ENCODE data around the gene CADM1.

Gene CADM1

DNA sequence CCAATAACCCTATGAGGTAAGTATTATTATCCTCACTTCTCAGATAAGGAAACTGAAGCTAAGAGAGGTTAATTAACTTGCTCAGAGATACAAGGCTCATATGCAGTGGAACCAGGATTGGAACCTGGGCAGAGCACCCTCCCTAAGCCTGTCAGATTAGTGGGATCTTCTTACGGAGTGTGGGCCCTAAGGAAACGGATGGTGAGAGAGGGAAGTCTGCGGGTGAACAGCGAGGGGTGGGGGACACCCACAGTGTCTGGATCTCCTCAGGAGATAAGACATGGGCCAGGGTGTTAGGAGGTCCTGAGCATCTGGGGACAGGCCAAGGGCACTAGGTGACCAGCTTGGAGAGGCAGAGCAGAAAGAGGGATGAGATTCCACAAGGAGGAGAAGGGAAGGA is 376.0 kb downstream of the CADM1 start:
- Histone ChIP-seq H3K4me1 (ENCODE audit: insufficient read depth, insufficient read length) (no peaks in the 10 kb centered on the region), H3K9me3 (ENCODE audit: insufficient read depth, low read length) (no peaks in the 10 kb centered on the region), H3K4me3 (ENCODE audit: insufficient read length, low read depth) (no peak overlapping the region), H3K36me3 (ENCODE audit: insufficient read depth, insufficient read length, low read length) (no peaks in the 10 kb centered on the region), H3K9ac (ENCODE audit: insufficient read length, low read depth) (no peak overlapping the region), H3K27me3 (ENCODE audit: insufficient read depth, insufficient read length) (no peaks in the 10 kb centered on the region)
- no peak for TF ChIP-seq SUZ12 (IDR thresholded peaks at IDR 0.05; ENCODE audit: extremely low read depth, insufficient read depth, insufficient read length)
- no peak for TF ChIP-seq ZNF274 (IDR thresholded peaks at IDR 0.05; ENCODE audit: low read depth, low read length)
- TF ChIP-seq YY1 (IDR thresholded peaks at IDR 0.05; ENCODE audit: insufficient read depth, insufficient read length): no peak
- no peak for DNase-seq (ENCODE audit: low read depth, low spot score)

DNA sequence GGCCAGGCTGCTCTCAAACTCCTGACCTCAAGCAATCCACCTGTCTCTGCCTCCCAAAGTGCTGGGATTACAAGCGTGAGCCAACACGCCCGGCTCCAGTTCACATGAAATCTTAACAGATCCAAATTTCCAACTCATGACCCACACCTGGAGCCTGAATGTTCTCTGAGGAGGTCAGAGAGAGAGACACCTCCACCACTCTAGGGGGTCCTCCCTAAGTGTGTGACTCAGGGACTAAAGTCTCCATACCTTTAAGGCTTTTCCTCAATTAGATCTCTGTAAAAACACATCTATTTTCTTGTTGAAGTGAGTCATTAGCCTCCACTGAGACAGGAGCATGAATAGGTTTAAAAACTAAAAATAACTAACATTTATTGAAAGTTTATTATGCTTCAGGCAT is 376.4 kb downstream of the CADM1 start:
- TF ChIP-seq SUZ12 (IDR thresholded peaks at IDR 0.05; ENCODE audit: extremely low read depth, insufficient read depth, insufficient read length) (no peak), YY1 (IDR thresholded peaks at IDR 0.05; ENCODE audit: insufficient read depth, insufficient read length) (no peak), ZNF274 (IDR thresholded peaks at IDR 0.05; ENCODE audit: low read depth, low read length) (no peak)
- Histone ChIP-seq H3K9me3 (ENCODE audit: insufficient read depth, low read length) (no peaks in the 10 kb centered on the region), H3K4me1 (ENCODE audit: insufficient read depth, insufficient read length) (no peaks in the 10 kb centered on the region), H3K27me3 (ENCODE audit: insufficient read depth, insufficient read length) (no peaks in the 10 kb centered on the region), H3K36me3 (ENCODE audit: insufficient read depth, insufficient read length, low read length) (no peaks in the 10 kb centered on the region), H3K4me3 (ENCODE audit: insufficient read length, low read depth) (no peak overlapping the region), H3K9ac (ENCODE audit: insufficient read length, low read depth) (no peak overlapping the region)
- no peak for DNase-seq (ENCODE audit: low read depth, low spot score)

DNA sequence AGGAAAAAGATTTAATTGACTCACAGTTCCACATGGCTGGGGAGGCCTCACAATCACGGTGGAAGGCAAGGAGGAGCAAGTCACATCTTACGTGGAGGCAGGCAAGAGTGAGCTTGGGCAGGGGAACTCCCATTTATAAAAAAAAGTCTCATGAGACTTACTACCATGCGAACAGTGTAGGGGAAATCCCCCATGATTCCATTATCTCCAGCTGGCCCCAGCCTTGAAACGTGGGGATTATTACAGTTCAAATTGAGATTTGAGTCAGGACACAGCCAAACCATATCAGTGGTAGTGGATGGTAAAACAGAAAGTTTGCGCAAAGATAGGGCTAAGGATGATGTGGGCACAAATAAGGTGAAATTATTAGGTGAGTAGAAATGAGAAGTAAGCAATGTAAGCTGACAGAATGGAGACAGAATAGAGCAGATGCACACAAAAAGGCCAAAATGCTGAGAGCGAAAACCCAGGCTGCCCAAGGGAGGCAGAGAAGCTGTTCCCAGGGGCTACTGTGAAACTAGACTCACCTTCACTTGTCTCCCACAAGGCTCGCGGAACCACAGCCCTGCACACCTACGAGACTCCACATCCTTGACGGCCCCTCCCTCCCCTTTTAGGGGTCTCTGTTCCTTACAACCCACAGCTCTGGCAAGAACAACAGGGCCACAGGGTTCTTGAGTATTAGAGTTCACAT is 377.6 kb downstream of the CADM1 start:
- no peak overlapping the region for H3K4me3 ChIP-seq (ENCODE audit: insufficient read length, low read depth)
- H3K9ac ChIP-seq (ENCODE audit: insufficient read length, low read depth): no peak overlapping the region
- H3K27me3 ChIP-seq (ENCODE audit: insufficient read depth, insufficient read length): no peaks in the 10 kb centered on the region
- H3K36me3 ChIP-seq (ENCODE audit: insufficient read depth, insufficient read length, low read length): no peaks in the 10 kb centered on the region
- no peaks in the 10 kb centered on the region for H3K9me3 ChIP-seq (ENCODE audit: insufficient read depth, low read length)
- H3K4me1 ChIP-seq (ENCODE audit: insufficient read depth, insufficient read length): no peaks in the 10 kb centered on the region
- DNase-seq (ENCODE audit: low read depth, low spot score): no peak
- TF ChIP-seq SUZ12 (IDR thresholded peaks at IDR 0.05; ENCODE audit: extremely low read depth, insufficient read depth, insufficient read length): no peak
- no peak for TF ChIP-seq ZNF274 (IDR thresholded peaks at IDR 0.05; ENCODE audit: low read depth, low read length)
- TF ChIP-seq YY1 (IDR thresholded peaks at IDR 0.05; ENCODE audit: insufficient read depth, insufficient read length): no peak

DNA sequence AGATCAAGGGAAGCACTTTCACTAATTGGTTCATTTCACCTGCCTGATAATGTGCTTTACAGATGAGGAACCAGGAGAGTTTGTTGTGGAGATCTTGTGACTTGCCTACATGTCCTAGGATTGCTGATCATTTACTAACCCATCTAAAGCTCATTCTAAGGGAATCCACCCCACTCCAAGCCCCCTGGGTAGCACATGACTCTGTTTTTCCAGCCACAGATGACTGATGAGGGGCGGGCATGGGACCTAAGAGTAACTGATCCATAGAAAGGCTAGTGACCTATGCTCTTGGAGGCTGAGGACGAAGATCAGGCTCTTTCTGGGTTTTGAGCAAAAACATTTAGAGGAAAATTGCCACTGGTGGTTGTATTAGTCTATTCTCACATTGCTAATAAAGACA is 378.1 kb downstream of the CADM1 start:
- no peak for DNase-seq (ENCODE audit: low read depth, low spot score)
- H3K4me3 ChIP-seq (ENCODE audit: insufficient read length, low read depth): no peak overlapping the region
- no peaks in the 10 kb centered on the region for H3K9me3 ChIP-seq (ENCODE audit: insufficient read depth, low read length)
- TF ChIP-seq YY1 (IDR thresholded peaks at IDR 0.05; ENCODE audit: insufficient read depth, insufficient read length) (no peak), ZNF274 (IDR thresholded peaks at IDR 0.05; ENCODE audit: low read depth, low read length) (no peak), SUZ12 (IDR thresholded peaks at IDR 0.05; ENCODE audit: extremely low read depth, insufficient read depth, insufficient read length) (no peak)
- no peaks in the 10 kb centered on the region for H3K27me3 ChIP-seq (ENCODE audit: insufficient read depth, insufficient read length)
- H3K36me3 ChIP-seq (ENCODE audit: insufficient read depth, insufficient read length, low read length): no peaks in the 10 kb centered on the region
- H3K4me1 ChIP-seq (ENCODE audit: insufficient read depth, insufficient read length): no peaks in the 10 kb centered on the region
- no peak overlapping the region for H3K9ac ChIP-seq (ENCODE audit: insufficient read length, low read depth)

DNA sequence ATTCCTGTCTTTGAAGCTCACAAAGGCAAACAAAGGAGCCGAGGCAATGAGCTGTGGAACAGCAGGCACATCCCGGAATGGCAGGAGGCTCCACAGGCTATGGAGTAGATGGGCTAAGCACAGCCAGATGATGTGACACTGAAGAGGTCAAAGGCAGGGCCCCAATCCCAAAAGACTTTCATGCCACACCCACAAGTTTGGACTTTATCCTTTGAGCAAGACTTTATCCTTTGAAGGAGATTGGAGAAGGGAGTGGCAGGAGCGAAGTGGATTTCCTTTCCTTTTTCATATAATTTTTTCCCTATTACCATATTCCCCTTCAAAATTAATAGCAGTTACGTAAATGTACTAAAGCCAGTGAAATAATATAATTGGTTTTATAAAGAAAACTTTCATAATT is 379.4 kb downstream of the CADM1 start:
- H3K36me3 ChIP-seq (ENCODE audit: insufficient read depth, insufficient read length, low read length): no peaks in the 10 kb centered on the region
- DNase-seq (ENCODE audit: low read depth, low spot score): no peak
- no peaks in the 10 kb centered on the region for H3K4me1 ChIP-seq (ENCODE audit: insufficient read depth, insufficient read length)
- no peak for TF ChIP-seq ZNF274 (IDR thresholded peaks at IDR 0.05; ENCODE audit: low read depth, low read length)
- TF ChIP-seq SUZ12 (IDR thresholded peaks at IDR 0.05; ENCODE audit: extremely low read depth, insufficient read depth, insufficient read length): no peak
- no peak for TF ChIP-seq YY1 (IDR thresholded peaks at IDR 0.05; ENCODE audit: insufficient read depth, insufficient read length)
- no peaks in the 10 kb centered on the region for H3K9me3 ChIP-seq (ENCODE audit: insufficient read depth, low read length)
- no peaks in the 10 kb centered on the region for H3K27me3 ChIP-seq (ENCODE audit: insufficient read depth, insufficient read length)
- H3K4me3 ChIP-seq (ENCODE audit: insufficient read length, low read depth): no peak overlapping the region
- H3K9ac ChIP-seq (ENCODE audit: insufficient read length, low read depth): no peak overlapping the region

DNA sequence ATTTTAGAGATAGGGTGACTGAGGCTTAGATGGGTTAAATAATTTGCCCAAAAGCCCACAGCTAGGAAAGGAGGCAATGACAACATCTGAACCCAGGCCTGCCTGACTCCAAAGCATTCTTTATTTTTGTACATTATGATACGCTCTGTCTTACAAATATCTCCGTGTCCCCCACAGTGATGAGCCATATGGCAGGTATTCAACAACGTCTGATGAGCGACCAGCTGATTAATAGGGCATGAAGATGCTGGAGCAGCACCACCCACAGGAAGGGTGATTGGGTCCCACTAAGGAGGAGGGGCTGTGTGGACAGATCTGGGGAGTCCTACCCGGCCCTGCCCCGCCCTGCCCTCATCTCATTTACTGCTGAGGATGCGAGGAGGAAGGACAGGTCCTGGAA is 380.6 kb downstream of the CADM1 start:
- no peaks in the 10 kb centered on the region for H3K27me3 ChIP-seq (ENCODE audit: insufficient read depth, insufficient read length)
- H3K4me3 ChIP-seq (ENCODE audit: insufficient read length, low read depth): no peak overlapping the region
- H3K36me3 ChIP-seq (ENCODE audit: insufficient read depth, insufficient read length, low read length): no peaks in the 10 kb centered on the region
- H3K9ac ChIP-seq (ENCODE audit: insufficient read length, low read depth): no peak overlapping the region
- TF ChIP-seq YY1 (IDR thresholded peaks at IDR 0.05; ENCODE audit: insufficient read depth, insufficient read length) (no peak), SUZ12 (IDR thresholded peaks at IDR 0.05; ENCODE audit: extremely low read depth, insufficient read depth, insufficient read length) (no peak), ZNF274 (IDR thresholded peaks at IDR 0.05; ENCODE audit: low read depth, low read length) (no peak)
- H3K4me1 ChIP-seq (ENCODE audit: insufficient read depth, insufficient read length): no peaks in the 10 kb centered on the region
- DNase-seq (ENCODE audit: low read depth, low spot score): no peak
- no peaks in the 10 kb centered on the region for H3K9me3 ChIP-seq (ENCODE audit: insufficient read depth, low read length)

DNA sequence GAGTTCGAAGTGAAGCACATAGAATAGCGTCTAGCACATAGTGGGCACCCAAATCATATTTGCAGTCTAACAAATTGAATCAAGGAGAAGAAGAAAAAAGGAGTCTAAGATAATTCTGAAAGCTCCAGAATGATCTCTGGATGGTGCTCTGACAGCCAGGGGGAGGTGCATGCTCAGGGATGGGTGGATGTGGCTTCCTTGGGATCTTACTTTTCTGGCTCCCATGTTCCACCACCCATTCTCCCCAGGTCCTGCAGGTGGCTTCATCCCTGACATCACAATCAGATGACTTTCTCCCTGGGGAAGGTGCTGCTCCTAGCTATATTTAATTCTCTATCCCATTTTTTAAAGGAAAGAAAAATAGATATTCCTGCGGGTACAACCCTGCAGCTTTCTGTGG is 381.9 kb downstream of the CADM1 start:
- no peak for DNase-seq (ENCODE audit: low read depth, low spot score)
- Histone ChIP-seq H3K4me3 (ENCODE audit: insufficient read length, low read depth) (no peak overlapping the region), H3K9ac (ENCODE audit: insufficient read length, low read depth) (no peak overlapping the region), H3K27me3 (ENCODE audit: insufficient read depth, insufficient read length) (no peaks in the 10 kb centered on the region), H3K9me3 (ENCODE audit: insufficient read depth, low read length) (no peaks in the 10 kb centered on the region), H3K4me1 (ENCODE audit: insufficient read depth, insufficient read length) (no peaks in the 10 kb centered on the region), H3K36me3 (ENCODE audit: insufficient read depth, insufficient read length, low read length) (no peaks in the 10 kb centered on the region)
- no peak for TF ChIP-seq SUZ12 (IDR thresholded peaks at IDR 0.05; ENCODE audit: extremely low read depth, insufficient read depth, insufficient read length)
- no peak for TF ChIP-seq YY1 (IDR thresholded peaks at IDR 0.05; ENCODE audit: insufficient read depth, insufficient read length)
- no peak for TF ChIP-seq ZNF274 (IDR thresholded peaks at IDR 0.05; ENCODE audit: low read depth, low read length)

All from NT2/D1 (cell line).